Parathyroid adenoma (tissue), 2 donors: Measurements from ENCODE around the gene SPRN.
"Not testable (repeated sequence)": the region's sequence is repeated elsewhere in the genome, so short reads cannot be mapped to it uniquely, and the experiment has no call there.

ENCODE experiments used
- H2AFZ ChIP-seq: fragments of 300-600 bp; sonication (generic); one replicate; pipeline ENCODE4 v1.7.0; 2017; ENCODE audit warnings: antibody characterized with exemption, mild to moderate bottlenecking
- H3K27ac ChIP-seq: fragments of 300-600 bp; sonication (generic); one replicate; pipeline ENCODE4 v1.7.0; 2017
- H3K27me3 ChIP-seq: fragments of 300-600 bp; sonication (generic); one replicate; pipeline ENCODE4 v1.7.0; 2017; ENCODE audit warnings: low read length; ENCODE audit not compliant: control insufficient read depth, insufficient read depth
- H3K36me3 ChIP-seq: fragments of 300-600 bp; sonication (generic); one replicate; pipeline ENCODE4 v1.7.0; 2017; ENCODE audit warnings: low read length; ENCODE audit not compliant: control insufficient read depth, insufficient read depth
- H3K4me1 ChIP-seq: fragments of 300-600 bp; sonication (generic); one replicate; pipeline ENCODE4 v1.7.0; 2017; ENCODE audit warnings: control low read depth
- H3K4me2 ChIP-seq: fragments of 300-600 bp; sonication (generic); one replicate; pipeline ENCODE4 v1.7.0; 2017; ENCODE audit warnings: low read length
- H3K4me3 ChIP-seq: fragments of 300-600 bp; sonication (generic); one replicate; pipeline ENCODE4 v1.7.0; 2017; ENCODE audit warnings: low read depth, low read length
- H3K79me2 ChIP-seq: fragments of 300-600 bp; sonication (generic); one replicate; pipeline ENCODE4 v1.7.0; 2017; ENCODE audit warnings: control low read depth
- H3K9ac ChIP-seq: fragments of 300-600 bp; sonication (generic); one replicate; pipeline ENCODE4 v1.7.0; 2017; ENCODE audit warnings: mild to moderate bottlenecking
- H3K9me3 ChIP-seq: fragments of 300-600 bp; sonication (generic); one replicate; pipeline ENCODE4 v1.7.0; 2017; ENCODE audit warnings: low read length; ENCODE audit not compliant: control insufficient read depth
- CTCF ChIP-seq: fragments of 300-600 bp; sonication (generic); IDR thresholded peaks from one replicate; pipeline ENCODE4 v1.7.0; 2017; ENCODE audit warnings: antibody characterized with exemption, mild to moderate bottlenecking
- donor health status: primary hyperparathyroidism.

SPRN gene

GRCh38 chr10:133424601-133425000 is at the start of gene SPRN:
SPRN (minus strand) TSS chr10:133424625; CDS start chr10:133423681, 944 bp downstream.
- not testable (repeated sequence) for H3K9ac ChIP-seq, H3K36me3 ChIP-seq, H3K9me3 ChIP-seq, H3K27me3 ChIP-seq, H3K4me2 ChIP-seq, H3K4me1 ChIP-seq, H3K27ac ChIP-seq, H3K4me3 ChIP-seq, H2AFZ ChIP-seq, H3K79me2 ChIP-seq

- no peak overlapping the region for H3K4me3 ChIP-seq
- no peaks in the 10 kb centered on the region for H3K4me1 ChIP-seq
- no peaks in the 10 kb centered on the region for H3K27me3 ChIP-seq
- TF ChIP-seq CTCF = no peak
- H3K4me2 ChIP-seq = no peak overlapping the region
- H3K27ac ChIP-seq = no peak overlapping the region
- H3K36me3 ChIP-seq = no peaks in the 10 kb centered on the region
- no peak overlapping the region for H3K9ac ChIP-seq
- no peaks in the 10 kb centered on the region for H3K9me3 ChIP-seq
- no peaks in the 10 kb centered on the region for H3K79me2 ChIP-seq
- no peak overlapping the region for H2AFZ ChIP-seq
Measured at GRCh38 chr10:133474027-133474426, 49.6 kb upstream of the SPRN start.

- Histone ChIP-seq H3K79me2 (no peaks in the 10 kb centered on the region), H3K27ac (no peak overlapping the region), H3K9ac (no peak overlapping the region), H3K36me3 (no peaks in the 10 kb centered on the region), H3K4me3 (no peak overlapping the region), H3K4me1 (no peaks in the 10 kb centered on the region), H3K9me3 (no peaks in the 10 kb centered on the region), H3K27me3 (no peaks in the 10 kb centered on the region), H2AFZ (no peak overlapping the region), H3K4me2 (no peak overlapping the region)
- no peak for TF ChIP-seq CTCF
Measured at GRCh38 chr10:133473270-133473669, 48.8 kb upstream of the SPRN start.

GRCh38 chr10:133471300-133472109 is 47.1 kb upstream of the SPRN start:
- Histone ChIP-seq H2AFZ (no peak overlapping the region), H3K79me2 (no peaks in the 10 kb centered on the region), H3K27ac (no peak overlapping the region), H3K27me3 (no peaks in the 10 kb centered on the region), H3K4me3 (no peak overlapping the region), H3K4me2 (no peak overlapping the region), H3K9me3 (no peaks in the 10 kb centered on the region), H3K4me1 (no peaks in the 10 kb centered on the region), H3K36me3 (no peaks in the 10 kb centered on the region), H3K9ac (no peak overlapping the region)
- no peak for TF ChIP-seq CTCF

GRCh38 chr10:133469205-133469604 is 44.8 kb upstream of the SPRN start:
- not testable (repeated sequence) for H3K36me3 ChIP-seq, H2AFZ ChIP-seq, H3K4me1 ChIP-seq, H3K4me3 ChIP-seq, H3K9ac ChIP-seq, H3K27me3 ChIP-seq, H3K79me2 ChIP-seq, H3K9me3 ChIP-seq, H3K4me2 ChIP-seq, H3K27ac ChIP-seq
